DMS153 (cell line): ENCODE measurements around the gene SUGCT.
"Not testable (repeated sequence)": the region's sequence is repeated elsewhere in the genome, so short reads cannot be mapped to it uniquely, and the experiment has no call there.

Experiments
- DNase-seq: peaks from one replicate; lab custom pipeline; 2025; lab: John Stamatoyannopoulos, UW

Gene SUGCT

GRCh38 chr7:40580776-40581175, 446.0 kb downstream of the SUGCT start:
- DNase-seq, result no peak

- DNase-seq, result no peak
These were observed 447.7 kb downstream of the SUGCT start for GRCh38 chr7:40582539-40582938.

GRCh38 chr7:40583667-40584444, 449.1 kb downstream of the SUGCT start:
- DNase-seq, result no peak

- no peak for DNase-seq
These were observed 450.0 kb downstream of the SUGCT start for GRCh38 chr7:40584667-40585433.

GRCh38 chr7:40586197-40586596, 451.4 kb downstream of the SUGCT start:
- no peak for DNase-seq

GRCh38 chr7:40587419-40587818, 452.6 kb downstream of the SUGCT start:
- no peak for DNase-seq

GRCh38 chr7:40595129-40595528, 460.3 kb downstream of the SUGCT start:
- DNase-seq, result no peak

- DNase-seq, result no peak
These were observed 461.0 kb downstream of the SUGCT start for GRCh38 chr7:40595832-40596231.

GRCh38 chr7:40597517-40597916, 462.7 kb downstream of the SUGCT start:
- no peak for DNase-seq

GRCh38 chr7:40598915-40599314, 464.1 kb downstream of the SUGCT start:
- DNase-seq, result no peak

GRCh38 chr7:40599836-40600235, 465.0 kb downstream of the SUGCT start:
- DNase-seq, result no peak

GRCh38 chr7:40602351-40602750, 467.5 kb downstream of the SUGCT start:
- not testable (repeated sequence) for DNase-seq

GRCh38 chr7:40604601-40605438, 470.0 kb downstream of the SUGCT start:
- DNase-seq, result no peak

GRCh38 chr7:40608321-40609075, 473.7 kb downstream of the SUGCT start:
- no peak for DNase-seq

GRCh38 chr7:40610461-40610860, 475.7 kb downstream of the SUGCT start:
- DNase-seq, result no peak

- no peak for DNase-seq
These were observed 476.5 kb downstream of the SUGCT start for GRCh38 chr7:40611095-40611871.

GRCh38 chr7:40612298-40612697, 477.5 kb downstream of the SUGCT start:
- no peak for DNase-seq

GRCh38 chr7:40619647-40620046, 484.8 kb downstream of the SUGCT start:
- DNase-seq, result no peak

- DNase-seq, result no peak
These were observed 486.8 kb downstream of the SUGCT start for GRCh38 chr7:40621592-40621998.

GRCh38 chr7:40622941-40623501, 488.2 kb downstream of the SUGCT start:
- no peak for DNase-seq

GRCh38 chr7:40623863-40624262, 489.1 kb downstream of the SUGCT start:
- no peak for DNase-seq
